SHP77 (cell line): Measurements from ENCODE around the gene PAK4.
"Not testable (repeated sequence)": the region's sequence is repeated elsewhere in the genome, so short reads cannot be mapped to it uniquely, and the experiment has no call there.

Source experiments
- DNase-seq, 2 experiments: peaks; one replicate each; lab custom pipeline; 2025; lab: John Stamatoyannopoulos, UW

Gene PAK4

GRCh38 chr19:39207293-39207836 lies 81.8 kb downstream of the PAK4 start:
- no peak for DNase-seq

GRCh38 chr19:39208175-39208795 lies 82.7 kb downstream of the PAK4 start:
- DNase-seq: no peak

DNA sequence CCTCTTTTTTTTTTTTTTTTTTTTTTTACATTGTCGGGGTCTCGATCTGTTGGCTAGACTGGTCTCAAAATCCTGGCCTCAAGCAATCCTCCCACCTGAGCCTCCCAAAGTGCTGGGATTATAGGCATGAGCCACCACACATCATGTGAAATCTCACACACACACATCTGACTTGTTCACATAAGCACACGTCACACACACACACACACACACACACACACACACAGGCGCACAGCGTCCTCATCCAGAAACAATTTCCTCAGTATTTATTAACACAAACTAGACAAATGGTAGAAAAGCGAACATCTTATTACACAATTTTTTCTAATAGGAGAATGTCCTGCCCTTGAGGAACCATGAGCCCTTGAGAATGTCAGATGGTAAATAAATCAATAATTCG lies 83.6 kb downstream of the PAK4 start:
- DNase-seq: no peak

- DNase-seq: no peak
Measured at GRCh38 chr19:39211731-39212374, 86.3 kb downstream of the PAK4 start.

GRCh38 chr19:39212375-39212742 lies 86.8 kb downstream of the PAK4 start:
- no peak for DNase-seq

GRCh38 chr19:39215323-39215722 lies 89.7 kb downstream of the PAK4 start:
- DNase-seq: not testable (repeated sequence)

GRCh38 chr19:39217094-39217493 lies 91.5 kb downstream of the PAK4 start:
- DNase-seq: no peak

DNA sequence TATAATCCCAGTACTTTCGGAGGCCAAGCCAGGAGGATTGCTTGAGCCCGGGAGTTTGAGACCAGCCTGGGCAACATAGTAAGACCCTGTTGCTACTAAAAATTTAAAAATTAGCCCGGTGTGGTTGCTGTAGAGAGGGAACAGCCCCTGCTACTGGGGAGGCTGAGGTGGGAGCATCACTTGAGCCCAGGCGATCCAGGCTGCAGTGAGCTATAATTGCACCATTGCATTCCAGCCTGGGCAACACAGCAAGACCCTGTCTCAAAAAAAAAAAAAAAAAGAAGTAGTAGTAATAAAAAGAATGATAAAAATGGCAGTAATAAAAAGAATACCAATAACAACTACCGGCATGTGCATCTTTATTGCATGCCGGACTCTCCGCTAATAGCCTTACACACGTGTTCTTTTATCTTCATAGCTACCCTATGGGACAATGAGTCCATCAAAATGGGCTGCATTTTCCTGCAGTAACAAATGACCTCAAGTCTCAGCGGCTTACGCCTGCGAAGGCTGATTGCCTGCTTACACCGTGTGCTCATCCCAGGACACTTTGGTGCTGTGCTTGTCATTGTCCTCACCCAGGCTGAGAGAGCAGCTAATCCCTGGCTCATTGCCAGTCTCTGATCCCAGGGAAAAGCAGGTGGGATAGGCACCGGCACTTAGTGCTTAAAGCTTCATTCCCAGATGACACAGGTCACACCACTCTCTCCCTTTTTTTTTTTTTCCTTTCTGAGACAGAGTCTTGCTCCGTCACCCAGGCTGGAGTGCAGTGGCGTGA lies 92.8 kb downstream of the PAK4 start:
- DNase-seq: peak in 1 of 2 experiments; percentile 26

DNA sequence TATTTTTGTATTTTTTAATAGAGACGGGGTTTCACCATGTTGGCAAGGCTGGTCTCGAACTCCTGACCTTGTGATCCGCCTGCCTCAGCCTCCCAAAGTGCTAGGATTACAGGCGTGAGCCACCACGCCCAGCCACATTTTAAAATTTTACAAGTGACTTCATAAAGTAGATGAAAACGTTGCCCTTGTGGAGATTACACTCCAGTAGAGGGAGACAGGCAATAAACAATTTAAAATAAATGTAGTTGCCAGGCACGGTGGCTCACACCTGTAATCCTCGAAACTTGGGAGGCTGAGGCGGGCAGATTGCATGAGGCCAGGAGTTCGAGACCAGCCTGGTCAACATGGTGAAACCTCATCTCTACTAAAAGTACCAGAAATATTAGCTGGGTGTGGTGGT lies 93.5 kb downstream of the PAK4 start:
- not testable (repeated sequence) for DNase-seq

- DNase-seq: no peak
Measured at GRCh38 chr19:39223703-39224279, 98.2 kb downstream of the PAK4 start.

DNA sequence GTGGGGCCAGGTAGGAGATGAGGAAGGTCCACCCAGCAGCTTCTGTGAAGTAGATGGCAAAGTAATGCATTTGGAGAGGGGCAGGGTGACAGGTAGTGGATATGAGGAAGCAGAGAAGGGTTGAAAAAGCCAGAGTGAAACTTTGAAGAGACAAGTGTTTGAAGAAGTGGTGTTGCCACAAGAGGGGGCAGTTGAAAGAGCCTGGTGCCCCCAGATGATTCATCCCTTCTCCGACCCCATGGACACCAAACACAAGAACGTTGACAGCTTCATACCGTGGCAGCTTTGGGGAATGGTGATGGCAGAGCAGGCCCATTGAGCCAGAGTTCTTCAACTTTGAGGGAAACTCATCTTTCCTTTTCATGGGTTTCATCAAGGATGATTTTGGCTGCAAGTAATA lies 99.3 kb downstream of the PAK4 start:
- no peak for DNase-seq
